ENCODE results near the gene MYH16.
"Not testable (repeated sequence)": the region's sequence is repeated elsewhere in the genome, so short reads cannot be mapped to it uniquely, and the experiment has no call there.

GRCh38 chr7:99273561-99273960 lies 922 bp downstream of the MYH16 start:
- TF ChIP-seq YY1 (IDR thresholded peaks at IDR 0.05; ENCODE audit: insufficient read depth, insufficient read length); SUZ12 (IDR thresholded peaks at IDR 0.05; ENCODE audit: extremely low read depth, insufficient read depth, insufficient read length): not testable (repeated sequence)
